Neuronal stem cell (in vitro differentiated cells): Measurements from ENCODE around the gene KDF1.

Experiments used
- DNase-seq: peaks from one replicate; pipeline ENCODE4 v3.0.0-alpha.2; 2013; ENCODE audit warnings: low spot score
- H2AFZ ChIP-seq: one replicate; pipeline ENCODE4 v1.6.1; 2013; ENCODE audit warnings: mild to moderate bottlenecking, low read length, inconsistent platforms
- H2AK5ac ChIP-seq: 2 replicates; pipeline ENCODE4 v1.6.1; 2013; ENCODE audit warnings: low read depth, mild to moderate bottlenecking, inconsistent platforms, low read length, moderate library complexity, mixed read lengths
- H2BK120ac ChIP-seq: 2 replicates; pipeline ENCODE4 v1.6.1; 2013; ENCODE audit warnings: low read depth, mild to moderate bottlenecking, inconsistent platforms, low read length, moderate library complexity, mixed read lengths
- H2BK12ac ChIP-seq: one replicate; pipeline ENCODE4 v1.6.1; 2013; ENCODE audit warnings: low read length, inconsistent platforms
- H2BK15ac ChIP-seq: 2 replicates; pipeline ENCODE4 v1.6.1; 2013; ENCODE audit warnings: mild to moderate bottlenecking, low read length, inconsistent platforms, mixed read lengths
- H2BK5ac ChIP-seq: one replicate; pipeline ENCODE4 v1.6.1; 2013; ENCODE audit warnings: inconsistent platforms, mild to moderate bottlenecking, low read length, moderate library complexity
- H3K14ac ChIP-seq: one replicate; pipeline ENCODE4 v1.6.1; 2013; ENCODE audit warnings: low read length, inconsistent platforms
- H3K18ac ChIP-seq: 2 replicates; pipeline ENCODE4 v1.6.1; 2013; ENCODE audit warnings: low read length, inconsistent platforms
- H3K23ac ChIP-seq: 2 replicates; pipeline ENCODE4 v1.6.1; 2013; ENCODE audit warnings: low read depth, mild to moderate bottlenecking, mixed read lengths, low read length, inconsistent platforms; ENCODE audit not compliant: poor library complexity
- H3K27ac ChIP-seq: replicated peaks from 3 replicates; pipeline ENCODE4 v1.5.1; 2013; ENCODE audit warnings: low read length, inconsistent platforms
- H3K27me3 ChIP-seq, 3 experiments: 2 replicates each; pipeline ENCODE4 v1.6.1; 2013; ENCODE audit warnings: low read length in 3 of 3, mild to moderate bottlenecking in 2 of 3, inconsistent platforms in 1 of 3, low read depth in 1 of 3, mixed read lengths in 1 of 3, moderate library complexity in 1 of 3; ENCODE audit not compliant: control insufficient read depth in 3 of 3, insufficient read depth in 3 of 3
- H3K36me3 ChIP-seq, 2 donors: replicated peaks in 1 of 2; 2 replicates each; pipeline ENCODE4 v1.6.1; 2013; ENCODE audit warnings: low read length in 2 of 2; ENCODE audit not compliant: control insufficient read depth in 2 of 2, insufficient read depth in 2 of 2
- H3K4ac ChIP-seq: 2 replicates; pipeline ENCODE4 v1.6.1; 2013; ENCODE audit warnings: inconsistent platforms, mild to moderate bottlenecking, low read length, moderate library complexity
- H3K4me1 ChIP-seq, 2 donors: 1 replicate in 1 of 2; 2 replicates in 1 of 2; pipeline ENCODE4 v1.6.1; 2013; ENCODE audit warnings: low read length in 2 of 2, low read depth in 1 of 2; ENCODE audit not compliant: control insufficient read depth in 2 of 2, insufficient read depth in 1 of 2
- H3K4me2 ChIP-seq: one replicate; pipeline ENCODE4 v1.6.1; 2013; ENCODE audit warnings: mild to moderate bottlenecking, low read length, inconsistent platforms; ENCODE audit not compliant: insufficient read depth, poor library complexity, severe bottlenecking
- H3K4me3 ChIP-seq, 2 donors: 2 replicates each; pipeline ENCODE4 v1.5.1; 2013; ENCODE audit warnings: low read length in 2 of 2, mild to moderate bottlenecking in 2 of 2, inconsistent platforms in 1 of 2, moderate library complexity in 1 of 2
- H3K79me1 ChIP-seq: one replicate; pipeline ENCODE4 v1.6.1; 2013; ENCODE audit warnings: low read depth, mild to moderate bottlenecking, inconsistent platforms, low read length, moderate library complexity
- H3K9ac ChIP-seq: one replicate; pipeline ENCODE4 v1.6.1; 2013; ENCODE audit warnings: mild to moderate bottlenecking, low read depth, low read length, inconsistent platforms; ENCODE audit not compliant: poor library complexity
- H3K9me3 ChIP-seq, 2 donors: replicated peaks in 1 of 2; 2 replicates each; pipeline versions ENCODE3 to v1.6.1; 2013; ENCODE audit warnings: low read length in 2 of 2, mild to moderate bottlenecking in 2 of 2, inconsistent platforms in 1 of 2, low read depth in 1 of 2, mixed read lengths in 1 of 2, moderate library complexity in 1 of 2; ENCODE audit not compliant: control insufficient read depth in 2 of 2, insufficient read depth in 1 of 2
- H4K8ac ChIP-seq: one replicate; pipeline ENCODE4 v1.6.1; 2013; ENCODE audit warnings: low read depth, mild to moderate bottlenecking, inconsistent platforms, low read length, moderate library complexity
- H4K91ac ChIP-seq: one replicate; pipeline ENCODE4 v1.6.1; 2013; ENCODE audit warnings: low read length, low read depth, mild to moderate bottlenecking, inconsistent platforms; ENCODE audit not compliant: poor library complexity
- WGBS, 2 donors: extraction: QIAGEN DNeasy Blood & Tissue Kit; methylation state at CpG; one replicate each; pipeline ENCODE4 v1.1.7; 2013; ENCODE audit warnings: missing lambda C conversion rate in 2 of 2, mixed read lengths in 1 of 2; ENCODE audit not compliant: insufficient read length in 2 of 2, insufficient replicate concordance in 1 of 2; ENCODE audit errors: extremely low coverage in 2 of 2; 5-methylcytosine and 5-hydroxymethylcytosine counted together

KDF1 gene

DNA sequence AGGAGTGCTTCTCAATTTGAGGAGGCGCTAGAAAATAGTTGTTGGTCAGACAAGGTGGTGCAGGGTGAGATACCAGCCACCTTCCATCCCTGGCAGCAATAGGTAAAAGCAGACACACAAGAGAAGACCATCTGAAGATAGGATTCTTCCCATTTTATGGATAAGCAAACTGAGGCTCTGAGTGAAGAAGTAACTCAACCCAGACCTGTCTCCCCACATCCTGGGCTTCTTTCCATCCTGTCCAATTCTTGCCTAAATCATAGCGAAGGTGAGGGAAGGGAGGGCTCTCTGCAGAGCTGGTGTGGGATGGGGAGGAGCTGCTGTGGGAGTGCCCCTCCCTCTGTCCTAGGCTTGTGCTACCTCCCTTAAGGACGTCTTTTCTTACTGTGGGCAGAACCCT is 11.3 kb upstream of the KDF1 start:
- no peak overlapping the region for H2AFZ ChIP-seq
- no peaks in the 10 kb centered on the region for H3K9me3 ChIP-seq
- no peak overlapping the region for H4K91ac ChIP-seq
- no peaks in the 10 kb centered on the region for H3K36me3 ChIP-seq
- no peaks in the 10 kb centered on the region for H3K79me1 ChIP-seq
- no peak for DNase-seq
- H2AK5ac ChIP-seq = no peak overlapping the region
- H3K4ac ChIP-seq = no peak overlapping the region
- H3K27ac ChIP-seq = no peak overlapping the region
- H3K4me1 ChIP-seq = peaks cover 0 to 5% of the 10 kb centered on the region in 2 donors
- H2BK15ac ChIP-seq = no peak overlapping the region
- no peak overlapping the region for H4K8ac ChIP-seq
- H3K9ac ChIP-seq = peak overlapping the region; percentile 45
- no peak overlapping the region for H3K23ac ChIP-seq
- H2BK12ac ChIP-seq = no peak overlapping the region
- H2BK5ac ChIP-seq = no peak overlapping the region
- WGBS, 2 donors = no CpG with 5 or more reads among the region's 3 CpGs
- H3K4me2 ChIP-seq = no peak overlapping the region
- H2BK120ac ChIP-seq = no peak overlapping the region
- no peak overlapping the region for H3K14ac ChIP-seq
- no peak overlapping the region for H3K4me3 ChIP-seq
- H3K18ac ChIP-seq = no peak overlapping the region
- H3K27me3 ChIP-seq = peaks cover 0 to 30% (median 2%) of the 10 kb centered on the region in 3 experiments

DNA sequence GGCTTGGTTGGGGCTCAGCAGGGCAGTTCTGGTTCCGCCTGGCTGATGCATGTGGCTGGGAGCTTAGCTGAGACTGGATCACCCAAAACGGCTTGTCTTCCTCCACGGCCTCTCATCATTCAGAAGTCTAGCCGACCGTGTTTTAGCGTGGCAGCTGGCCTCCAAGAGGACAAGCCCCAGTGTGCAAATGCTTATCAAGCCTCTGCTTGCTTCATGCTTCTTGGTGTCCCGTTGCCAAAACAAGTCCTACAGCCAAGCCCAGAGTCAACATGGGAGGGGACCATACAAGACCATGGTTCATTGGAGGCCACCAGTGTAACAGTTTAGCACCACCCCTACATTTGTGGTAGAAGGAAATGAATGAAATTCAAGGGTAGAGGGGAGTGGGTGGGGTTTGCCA is 10.5 kb upstream of the KDF1 start:
- Histone ChIP-seq H4K8ac (no peak overlapping the region), H2BK120ac (no peak overlapping the region), H2BK12ac (no peak overlapping the region), H3K4me3 (no peak overlapping the region), H4K91ac (no peak overlapping the region), H2AFZ (no peak overlapping the region), H2AK5ac (peak overlapping the region; percentile 2), H3K4me1 (peaks cover 0 to 5% of the 10 kb centered on the region in 2 donors), H3K9ac (no peak overlapping the region), H3K27me3 (peaks cover 0 to 30% (median 2%) of the 10 kb centered on the region in 3 experiments), H3K14ac (no peak overlapping the region), H3K79me1 (no peaks in the 10 kb centered on the region), H2BK15ac (no peak overlapping the region), H3K4me2 (no peak overlapping the region), H3K18ac (peak overlapping the region; percentile 20), H3K36me3 (no peaks in the 10 kb centered on the region), H3K27ac (no peak overlapping the region), H3K23ac (no peak overlapping the region), H3K4ac (no peak overlapping the region), H3K9me3 (no peaks in the 10 kb centered on the region), H2BK5ac (no peak overlapping the region)
- DNase-seq = no peak
- no CpG with 5 or more reads among the region's 7 CpGs for WGBS, 2 donors

DNA sequence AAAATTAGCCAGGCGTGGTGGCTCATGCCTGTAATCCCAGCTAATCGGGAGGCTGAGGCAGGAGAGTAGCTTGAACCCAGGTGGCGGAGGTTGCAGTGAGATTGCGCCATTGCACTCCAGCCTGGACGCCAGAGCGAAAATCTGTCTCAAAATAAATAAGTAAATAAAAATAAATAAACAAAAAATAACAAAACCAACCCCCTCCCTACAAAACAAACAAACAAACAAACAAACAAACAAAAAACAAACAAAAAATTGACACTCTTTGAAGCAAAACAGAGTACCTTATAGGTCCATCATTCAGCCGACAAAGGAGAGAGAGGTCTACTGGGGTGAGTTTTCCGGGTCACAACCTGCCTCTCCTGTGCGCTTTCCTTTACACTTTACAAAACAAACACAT is 5.4 kb upstream of the KDF1 start:
- H2BK12ac ChIP-seq = no peak overlapping the region

DNA sequence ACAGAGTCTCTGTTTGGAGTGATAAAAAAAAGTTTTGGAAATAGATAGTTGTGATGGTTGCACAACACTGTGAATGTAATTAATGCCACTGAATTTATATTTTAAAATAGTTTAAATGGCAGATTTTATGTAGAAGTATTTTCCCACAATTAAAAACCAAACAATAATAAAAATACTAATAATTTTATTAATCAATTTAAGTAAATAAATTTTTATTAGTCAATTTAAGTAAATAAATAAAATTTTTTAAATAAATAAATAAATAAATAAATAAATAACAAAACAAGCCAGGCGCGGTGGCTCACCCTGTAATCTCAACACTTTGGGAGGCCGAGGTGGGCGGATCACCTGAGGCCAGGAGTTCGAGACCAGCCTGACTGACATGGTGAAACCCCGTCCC is 4.9 kb upstream of the KDF1 start:
- H3K4me3 ChIP-seq = no peak overlapping the region

More for the DNA sequence above, 5.4 kb upstream of the KDF1 start:
- Histone ChIP-seq H3K4me3 (no peak overlapping the region), H3K9me3 (no peaks in the 10 kb centered on the region), H2BK15ac (no peak overlapping the region), H3K4me2 (no peak overlapping the region), H4K8ac (no peak overlapping the region), H4K91ac (no peak overlapping the region), H2AFZ (no peak overlapping the region), H3K4me1 (no peaks in the 10 kb centered on the region), H2BK120ac (no peak overlapping the region), H2AK5ac (no peak overlapping the region), H3K9ac (no peak overlapping the region), H3K79me1 (no peaks in the 10 kb centered on the region), H3K23ac (no peak overlapping the region), H3K14ac (no peak overlapping the region), H3K27me3 (peaks cover 1 to 50% (median 13%) of the 10 kb centered on the region in 3 experiments), H3K4ac (no peak overlapping the region), H3K27ac (no peak overlapping the region), H3K18ac (no peak overlapping the region), H3K36me3 (no peaks in the 10 kb centered on the region), H2BK5ac (no peak overlapping the region)
- no CpG with 5 or more reads among the region's 9 CpGs for WGBS, 2 donors
- DNase-seq = no peak

More for the DNA sequence above, 4.9 kb upstream of the KDF1 start:
- no peak overlapping the region for H3K4ac ChIP-seq
- WGBS, 2 donors = no CpG with 5 or more reads among the region's 6 CpGs
- no peak for DNase-seq
- H2BK120ac ChIP-seq = no peak overlapping the region
- H2BK12ac ChIP-seq = no peak overlapping the region
- H3K23ac ChIP-seq = no peak overlapping the region
- no peaks in the 10 kb centered on the region for H3K36me3 ChIP-seq
- no peaks in the 10 kb centered on the region for H3K9me3 ChIP-seq
- no peak overlapping the region for H2BK15ac ChIP-seq
- H3K4me2 ChIP-seq = no peak overlapping the region
- no peak overlapping the region for H3K27ac ChIP-seq
- no peak overlapping the region for H4K91ac ChIP-seq
- no peaks in the 10 kb centered on the region for H3K4me1 ChIP-seq
- no peak overlapping the region for H2BK5ac ChIP-seq
- no peak overlapping the region for H3K9ac ChIP-seq
- no peak overlapping the region for H2AK5ac ChIP-seq
- no peak overlapping the region for H3K14ac ChIP-seq
- H2AFZ ChIP-seq = no peak overlapping the region
- no peak overlapping the region for H3K18ac ChIP-seq
- peaks cover 5 to 52% (median 18%) of the 10 kb centered on the region in 3 experiments for H3K27me3 ChIP-seq
- H3K79me1 ChIP-seq = no peaks in the 10 kb centered on the region
- no peak overlapping the region for H4K8ac ChIP-seq
